GM10847 (cell line): Measurements from ENCODE around the gene KCNE4.

Experiments
- POLR2A ChIP-seq: IDR thresholded peaks from 2 replicates; pipeline ENCODE4 v1.6.1; 2011; ENCODE audit not compliant: insufficient read length; ENCODE audit errors: extremely low read depth

KCNE4 gene

GRCh38 chr2:223104336-223105132 is 52.5 kb downstream of the KCNE4 start:
- no peak for TF ChIP-seq POLR2A
